Duodenal mucosa (tissue), 2 donors: ENCODE results near the gene CDRT15.
"Not testable (repeated sequence)": the region's sequence is repeated elsewhere in the genome, so short reads cannot be mapped to it uniquely, and the experiment has no call there.

Experiments used
- H3K27ac ChIP-seq: one replicate; pipeline ENCODE4 v1.7.0; 2013; ENCODE audit warnings: low read depth, low read length
- H3K27me3 ChIP-seq, 2 donors: one replicate each; pipeline ENCODE4 v1.7.0; 2013; ENCODE audit warnings: low read length in 2 of 2, control low read depth in 1 of 2; ENCODE audit not compliant: insufficient read depth in 2 of 2, control insufficient read depth in 1 of 2
- H3K36me3 ChIP-seq, 2 donors: one replicate each; pipeline ENCODE4 v1.7.0; 2013; ENCODE audit warnings: low read length in 2 of 2, control low read depth in 1 of 2; ENCODE audit not compliant: insufficient read depth in 2 of 2, control insufficient read depth in 1 of 2
- H3K4me1 ChIP-seq, 2 donors: one replicate each; pipeline ENCODE4 v1.7.0; 2013; ENCODE audit warnings: low read length in 2 of 2, control low read depth in 1 of 2; ENCODE audit not compliant: insufficient read depth in 2 of 2, control insufficient read depth in 1 of 2
- H3K4me3 ChIP-seq, 2 donors: one replicate each; pipeline ENCODE4 v1.7.0; 2013; ENCODE audit warnings: low read length in 2 of 2, low read depth in 1 of 2
- H3K9ac ChIP-seq, 2 donors: one replicate each; pipeline ENCODE4 v1.7.0; 2013; ENCODE audit warnings: low read length in 2 of 2, low read depth in 1 of 2
- H3K9me3 ChIP-seq, 2 donors: one replicate each; pipeline ENCODE4 v1.7.0; 2013; ENCODE audit warnings: low read length in 2 of 2, control low read depth in 1 of 2; ENCODE audit not compliant: control insufficient read depth in 1 of 2

The CDRT15 gene

DNA sequence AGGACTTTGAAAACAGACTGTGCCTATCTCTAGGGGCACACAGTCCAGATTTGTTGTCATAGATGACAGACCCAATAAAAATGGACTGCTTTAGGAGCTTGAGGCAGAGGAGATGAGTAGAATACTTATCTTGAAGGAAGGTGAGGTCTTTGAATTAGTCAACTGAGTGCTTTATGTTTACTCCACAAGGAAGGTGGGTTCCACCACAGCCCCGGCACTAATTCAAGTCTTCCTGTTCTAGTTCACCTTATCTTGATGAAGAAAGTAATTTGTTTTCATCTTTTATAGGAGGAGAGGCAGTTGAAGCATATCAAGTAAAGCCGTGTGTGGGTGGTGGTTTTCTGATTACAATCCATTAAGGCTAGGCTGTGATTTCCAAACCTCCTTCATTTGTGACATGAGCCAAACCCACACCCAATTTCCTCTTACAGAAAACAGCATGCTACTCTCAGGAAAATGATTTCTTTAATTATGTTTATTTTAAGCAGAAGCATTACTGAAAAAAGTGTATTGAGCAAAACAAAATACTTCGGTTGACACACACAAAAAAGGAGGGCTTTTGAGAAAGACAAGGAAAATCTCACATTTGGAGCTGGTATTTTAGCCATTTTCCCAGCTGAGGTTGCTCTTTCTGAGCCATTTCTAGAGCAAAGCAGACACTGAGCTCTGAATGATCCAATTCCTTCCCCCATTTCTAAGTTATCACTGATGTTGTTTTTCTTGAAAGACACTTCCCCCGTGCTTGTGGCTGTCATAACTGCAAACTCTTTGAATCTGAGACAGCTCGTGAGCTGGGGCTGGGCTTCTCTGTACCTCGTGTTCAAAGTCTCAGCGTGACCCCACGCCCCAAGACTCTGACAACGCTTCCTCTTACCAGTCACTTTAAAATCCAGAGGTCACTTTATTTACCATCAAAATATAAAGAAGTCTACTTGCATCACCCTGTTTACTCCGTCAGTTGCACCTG is 35.4 kb downstream of the CDRT15 start:
- H3K27me3 ChIP-seq, result no peaks in the 10 kb centered on the region
- no peaks in the 10 kb centered on the region for H3K9me3 ChIP-seq
- H3K4me3 ChIP-seq, result peak overlapping the region in 1 of 2 donors; percentile 8
- H3K4me1 ChIP-seq, result peaks cover 32 to 45% of the 10 kb centered on the region in 2 donors
- H3K27ac ChIP-seq, result no peak overlapping the region
- H3K36me3 ChIP-seq, result peaks cover 7 to 15% of the 10 kb centered on the region in 2 donors
- H3K9ac ChIP-seq, result no peak overlapping the region

GRCh38 chr17:14200354-14200753 is 36.3 kb downstream of the CDRT15 start:
- Histone ChIP-seq H3K9ac (no peak overlapping the region), H3K9me3 (no peaks in the 10 kb centered on the region), H3K27me3 (no peaks in the 10 kb centered on the region), H3K4me3 (no peak overlapping the region), H3K36me3 (peaks cover 7 to 16% of the 10 kb centered on the region in 2 donors), H3K4me1 (peaks cover 27 to 39% of the 10 kb centered on the region in 2 donors), H3K27ac (no peak overlapping the region)

- H3K9me3 ChIP-seq, result no peaks in the 10 kb centered on the region
- H3K36me3 ChIP-seq, result peaks cover 7 to 16% of the 10 kb centered on the region in 2 donors
- no peak overlapping the region for H3K9ac ChIP-seq
- H3K27me3 ChIP-seq, result no peaks in the 10 kb centered on the region
- H3K4me3 ChIP-seq, result no peak overlapping the region
- H3K27ac ChIP-seq, result no peak overlapping the region
- H3K4me1 ChIP-seq, result peaks cover 27 to 39% of the 10 kb centered on the region in 2 donors
Measured at GRCh38 chr17:14199601-14200000, 37.1 kb downstream of the CDRT15 start.

DNA sequence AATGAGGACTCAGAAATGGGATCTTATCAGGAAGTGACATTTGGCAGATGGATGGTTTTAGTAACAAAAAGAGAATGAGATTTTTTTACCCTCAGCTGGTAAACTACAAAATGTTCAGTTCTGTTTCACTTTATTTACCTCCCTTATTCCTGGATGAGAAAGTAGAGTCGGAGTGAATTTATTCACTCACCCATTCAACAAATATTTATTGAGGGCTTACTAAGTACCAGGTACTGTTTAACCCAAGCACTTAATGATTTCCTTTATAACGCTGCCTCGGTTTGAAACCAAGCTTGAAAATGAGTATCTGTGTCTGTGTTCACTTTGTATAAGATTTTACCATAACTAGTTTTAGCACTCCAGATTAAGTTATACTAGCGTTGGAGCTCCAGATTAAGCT is 38.1 kb downstream of the CDRT15 start:
- Histone ChIP-seq H3K36me3 (peaks cover 7 to 16% of the 10 kb centered on the region in 2 donors), H3K9ac (no peak overlapping the region), H3K4me3 (no peak overlapping the region), H3K9me3 (no peaks in the 10 kb centered on the region), H3K27ac (no peak overlapping the region), H3K27me3 (no peaks in the 10 kb centered on the region), H3K4me1 (peaks cover 27 to 31% of the 10 kb centered on the region in 2 donors)

DNA sequence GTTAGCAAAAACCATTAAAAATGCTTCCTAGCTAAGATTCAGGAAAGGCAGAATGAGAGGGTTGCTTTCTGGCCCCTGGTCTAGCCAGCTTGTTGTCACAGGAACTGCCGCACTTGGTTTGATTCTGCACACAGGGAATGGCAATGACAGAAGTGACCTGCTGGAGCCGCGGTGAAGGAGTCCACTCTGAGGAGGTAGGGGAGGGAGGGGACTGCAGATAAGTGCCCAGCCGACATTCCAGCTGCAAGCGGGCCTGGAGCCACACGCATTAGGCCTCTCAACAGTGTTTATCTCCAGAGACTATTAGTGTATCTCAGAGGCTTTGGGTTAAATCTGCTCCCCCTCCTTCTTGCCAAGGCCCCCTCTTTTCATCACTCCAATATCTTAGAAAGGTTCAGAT is 38.6 kb downstream of the CDRT15 start:
- Histone ChIP-seq H3K9ac (no peak overlapping the region), H3K9me3 (no peaks in the 10 kb centered on the region), H3K4me1 (peaks cover 27 to 28% of the 10 kb centered on the region in 2 donors), H3K27ac (no peak overlapping the region), H3K36me3 (peaks cover 7 to 16% of the 10 kb centered on the region in 2 donors), H3K27me3 (no peaks in the 10 kb centered on the region), H3K4me3 (no peak overlapping the region)

- Histone ChIP-seq H3K9me3 (no peaks in the 10 kb centered on the region), H3K27ac (no peak overlapping the region), H3K4me1 (peaks cover 27 to 28% of the 10 kb centered on the region in 2 donors), H3K9ac (no peak overlapping the region), H3K27me3 (no peaks in the 10 kb centered on the region), H3K4me3 (no peak overlapping the region), H3K36me3 (peaks cover 7 to 16% of the 10 kb centered on the region in 2 donors)
Measured at GRCh38 chr17:14197586-14197985, 39.1 kb downstream of the CDRT15 start.

- Histone ChIP-seq H3K27me3 (no peaks in the 10 kb centered on the region), H3K9me3 (no peaks in the 10 kb centered on the region), H3K4me3 (no peak overlapping the region), H3K36me3 (peaks cover 7 to 16% of the 10 kb centered on the region in 2 donors), H3K4me1 (peaks cover 25 to 27% of the 10 kb centered on the region in 2 donors), H3K27ac (no peak overlapping the region), H3K9ac (no peak overlapping the region)
Measured at GRCh38 chr17:14197057-14197456, 39.6 kb downstream of the CDRT15 start.

- Histone ChIP-seq H3K27ac (no peak overlapping the region), H3K9ac (no peak overlapping the region), H3K4me3 (no peak overlapping the region), H3K36me3 (peaks cover 7 to 16% of the 10 kb centered on the region in 2 donors), H3K4me1 (peaks cover 20 to 21% of the 10 kb centered on the region in 2 donors), H3K9me3 (no peaks in the 10 kb centered on the region), H3K27me3 (no peaks in the 10 kb centered on the region)
Measured at GRCh38 chr17:14196377-14196997, 40.2 kb downstream of the CDRT15 start.

DNA sequence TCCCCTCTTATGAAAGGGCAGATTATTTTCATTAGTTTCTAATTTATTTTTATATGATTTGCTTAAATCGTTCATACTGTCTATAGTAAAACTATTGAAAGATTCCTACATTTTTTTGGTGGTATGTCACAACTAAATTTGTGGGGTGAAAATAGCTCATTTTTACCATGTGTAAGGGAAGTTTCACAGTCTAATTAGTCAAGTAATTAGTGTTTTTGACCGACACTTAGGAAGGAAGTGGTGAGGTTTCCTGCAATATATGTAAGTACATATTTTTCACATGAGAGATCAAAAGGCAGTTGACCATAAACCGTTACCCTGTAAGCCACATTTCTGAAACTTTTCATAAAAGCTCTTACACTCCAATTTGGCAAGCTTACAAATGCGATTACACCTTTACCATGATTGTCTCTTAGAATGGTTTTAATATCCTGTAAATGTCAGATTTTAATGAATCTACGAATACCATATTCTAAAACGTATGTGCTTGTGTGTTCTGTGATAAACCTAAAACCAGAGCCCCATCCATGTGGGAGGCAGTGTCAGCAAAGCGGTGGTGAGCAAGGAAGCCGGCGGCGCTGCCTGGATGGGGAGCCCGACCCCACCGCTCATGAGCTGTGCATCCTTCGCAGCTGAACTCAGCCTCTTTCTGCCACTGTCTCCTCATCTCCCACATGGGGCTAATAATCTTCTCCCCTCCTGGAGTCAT is 43.9 kb downstream of the CDRT15 start:
- H3K4me1 ChIP-seq, H3K36me3 ChIP-seq, H3K27ac ChIP-seq, H3K4me3 ChIP-seq, H3K27me3 ChIP-seq, H3K9ac ChIP-seq, H3K9me3 ChIP-seq: not testable (repeated sequence)

DNA sequence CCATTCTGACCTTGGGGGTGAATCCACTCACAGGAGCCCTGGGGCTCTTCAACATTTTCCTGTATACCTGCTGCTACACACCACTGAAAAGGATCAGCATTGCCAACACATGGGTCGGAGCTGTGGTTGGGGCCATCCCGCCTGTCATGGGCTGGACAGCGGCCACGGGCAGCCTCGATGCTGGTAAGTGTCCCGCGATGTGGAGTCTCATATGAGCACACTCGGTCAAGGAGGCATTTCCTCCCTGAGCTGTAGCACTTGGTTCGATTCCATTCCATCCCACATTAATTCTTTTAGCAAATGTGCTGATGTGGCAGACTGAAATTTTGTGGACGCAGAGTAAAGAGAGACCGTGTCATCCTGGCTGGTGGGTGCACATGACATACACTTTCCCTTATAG is 44.6 kb downstream of the CDRT15 start:
- H3K27me3 ChIP-seq, result not testable (repeated sequence)

More for the DNA sequence above, 44.6 kb downstream of the CDRT15 start:
- H3K9me3 ChIP-seq, H3K9ac ChIP-seq, H3K4me3 ChIP-seq, H3K36me3 ChIP-seq, H3K4me1 ChIP-seq, H3K27ac ChIP-seq: not testable (repeated sequence)
